Fibroblast of lung (primary cell): ENCODE data around the gene EXOC2.

ENCODE experiments used
- CTCF ChIP-seq, 2 donors: IDR thresholded peaks in 1 of 2; conservative IDR thresholded peaks in 1 of 2; 1 replicate in 1 of 2; 2 replicates in 1 of 2; pipeline ENCODE4 v1.5.1; 2011 to 2012; ENCODE audit warnings: low read length in 2 of 2, control low read depth in 1 of 2, inconsistent platforms in 1 of 2, low read depth in 1 of 2, mild to moderate bottlenecking in 1 of 2
- EZH2 ChIP-seq: IDR thresholded peaks from 2 replicates; pipeline ENCODE4 v1.5.1; 2012; ENCODE audit warnings: low read length, control low read depth, mild to moderate bottlenecking; ENCODE audit errors: missing control alignments

GRCh38 chr6:562052-562676 lies 130.8 kb downstream of the EXOC2 start:
- no peak for TF ChIP-seq EZH2
- TF ChIP-seq CTCF (conservative IDR thresholded peaks at IDR 0.05 in 1 of 2, IDR thresholded peaks at IDR 0.05 in 1 of 2; ENCODE audit: low read depth in 1 of 2, low read length in 2 of 2): no peak
